MV-4-11 (cell line): ENCODE measurements around the gene LRRN2.
A peak's percentile ranks its signal among the peaks of the same experiment; 100 is the strongest.

Experiments
- DNase-seq: peaks from one replicate; lab custom pipeline; 2025; lab: John Stamatoyannopoulos, UW

The LRRN2 gene

DNA sequence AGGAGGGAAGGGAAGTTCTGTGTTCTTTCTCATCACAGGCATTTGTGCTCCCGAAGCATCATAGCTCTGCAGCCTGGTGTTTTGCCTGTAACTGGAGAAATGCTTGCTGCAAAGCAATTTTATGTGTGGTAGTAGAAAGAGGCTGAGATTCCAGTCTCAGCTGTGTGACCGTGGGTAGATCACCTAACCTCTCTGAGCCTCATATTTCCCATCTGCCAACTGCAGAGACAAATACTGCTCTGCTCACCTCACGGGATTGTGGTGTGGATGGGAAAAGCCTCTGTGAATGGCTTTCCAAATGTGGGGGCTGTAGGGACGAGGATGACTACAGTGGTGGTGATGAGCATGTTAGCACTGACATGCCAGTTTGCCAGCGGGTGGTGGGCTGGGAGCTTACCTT lies 85.3 kb downstream of the LRRN2 start:
- no peak for DNase-seq

DNA sequence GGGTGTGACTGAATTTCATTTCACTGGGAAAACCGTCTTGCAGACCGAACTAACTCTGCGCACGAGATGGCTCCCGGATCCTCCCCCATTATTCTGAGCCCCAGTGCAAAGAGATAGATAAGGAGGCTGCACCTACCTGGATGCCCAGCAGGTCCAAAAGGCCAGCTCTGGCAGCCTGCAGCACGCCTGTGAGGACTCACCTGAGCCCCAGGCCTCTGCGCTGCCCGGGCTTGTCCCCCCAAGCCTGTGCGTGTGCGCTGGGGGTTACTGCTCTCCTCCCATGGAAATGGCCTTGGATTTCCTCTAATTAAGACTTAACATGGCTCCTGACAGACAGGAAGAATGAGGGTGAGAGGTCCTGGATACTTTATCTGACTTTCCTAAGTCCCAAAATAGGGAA lies 85.9 kb downstream of the LRRN2 start:
- no peak for DNase-seq

DNA sequence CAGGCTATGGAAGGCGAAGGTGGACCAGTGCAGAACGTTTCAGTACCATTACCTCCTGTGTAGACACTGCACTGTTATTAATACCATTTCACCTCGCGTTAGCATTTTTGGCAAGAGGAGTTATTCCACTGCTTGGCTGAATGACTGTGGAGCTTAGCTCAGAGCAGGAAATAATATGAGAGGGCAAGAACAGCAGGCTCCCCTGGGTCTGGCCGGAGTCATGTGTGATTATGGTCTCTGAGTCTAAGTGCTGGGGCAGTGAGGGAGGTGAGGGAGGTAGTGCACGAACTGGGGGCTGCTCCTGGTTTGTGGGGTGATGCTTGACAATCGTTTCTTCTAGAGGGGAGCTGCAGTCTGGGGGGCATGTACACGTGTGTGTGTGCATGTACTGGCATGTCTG lies 86.4 kb downstream of the LRRN2 start:
- DNase-seq: no peak

DNA sequence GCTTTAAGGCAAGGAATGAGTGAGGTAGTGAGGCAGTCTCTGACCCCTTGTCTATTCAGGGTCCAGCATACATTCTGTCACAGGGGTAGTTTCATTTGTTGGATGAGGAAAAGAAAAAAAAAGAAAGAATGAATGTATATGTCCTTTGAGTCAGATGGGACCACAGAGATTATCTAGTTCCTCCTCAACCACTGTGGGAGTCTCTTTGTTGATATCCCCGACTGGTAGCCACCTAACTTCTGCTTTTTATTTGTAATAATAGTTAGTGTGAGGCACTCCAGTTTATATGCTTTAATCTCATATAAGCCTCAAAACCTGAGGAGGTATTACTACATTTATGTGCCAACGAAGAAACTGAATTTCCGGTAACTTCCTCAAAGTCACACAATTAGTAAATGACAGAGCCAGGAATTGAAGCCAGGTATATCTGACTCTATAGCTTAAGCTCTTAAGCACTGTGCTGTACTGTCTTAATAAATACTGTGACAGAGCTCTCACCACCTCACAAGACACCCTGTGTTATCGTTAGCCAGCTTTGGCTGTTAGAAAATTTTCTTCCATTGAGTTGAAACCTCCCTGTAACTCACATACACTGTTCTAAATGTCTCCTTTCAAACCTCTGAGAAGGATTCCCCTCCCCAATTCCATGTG lies 87.1 kb downstream of the LRRN2 start:
- DNase-seq: peak; percentile 98

GRCh38 chr1:204592246-204592948 lies 93.1 kb downstream of the LRRN2 start:
- DNase-seq: no peak

DNA sequence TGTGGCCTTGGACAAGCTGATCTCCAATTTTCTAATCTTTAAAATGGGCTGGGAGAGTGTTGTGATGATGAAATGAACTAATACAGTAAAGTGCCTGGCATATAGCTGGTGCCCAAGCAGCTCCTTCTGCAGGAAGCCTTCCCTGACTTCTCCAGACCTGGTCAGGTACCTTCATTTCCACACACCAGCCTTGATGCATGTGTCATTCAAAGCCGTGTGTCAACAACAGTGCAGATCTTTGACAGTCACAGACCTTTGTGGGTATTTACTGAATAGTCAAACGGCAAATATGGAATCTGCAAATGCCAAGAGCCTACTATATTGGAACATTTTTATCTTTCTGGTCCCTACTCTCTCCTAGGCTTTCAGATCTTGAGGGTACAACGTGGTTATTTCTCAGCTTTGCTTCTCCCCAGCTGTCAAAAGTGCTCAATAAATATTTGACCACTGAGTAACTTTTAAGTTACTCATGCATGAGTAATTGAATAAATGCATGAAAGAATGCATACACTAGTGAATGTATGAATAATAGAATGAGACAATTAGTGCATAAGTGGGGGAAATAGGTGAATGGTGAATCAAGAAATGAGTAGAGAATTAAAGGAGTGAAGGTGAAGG lies 94.0 kb downstream of the LRRN2 start:
- DNase-seq: no peak

DNA sequence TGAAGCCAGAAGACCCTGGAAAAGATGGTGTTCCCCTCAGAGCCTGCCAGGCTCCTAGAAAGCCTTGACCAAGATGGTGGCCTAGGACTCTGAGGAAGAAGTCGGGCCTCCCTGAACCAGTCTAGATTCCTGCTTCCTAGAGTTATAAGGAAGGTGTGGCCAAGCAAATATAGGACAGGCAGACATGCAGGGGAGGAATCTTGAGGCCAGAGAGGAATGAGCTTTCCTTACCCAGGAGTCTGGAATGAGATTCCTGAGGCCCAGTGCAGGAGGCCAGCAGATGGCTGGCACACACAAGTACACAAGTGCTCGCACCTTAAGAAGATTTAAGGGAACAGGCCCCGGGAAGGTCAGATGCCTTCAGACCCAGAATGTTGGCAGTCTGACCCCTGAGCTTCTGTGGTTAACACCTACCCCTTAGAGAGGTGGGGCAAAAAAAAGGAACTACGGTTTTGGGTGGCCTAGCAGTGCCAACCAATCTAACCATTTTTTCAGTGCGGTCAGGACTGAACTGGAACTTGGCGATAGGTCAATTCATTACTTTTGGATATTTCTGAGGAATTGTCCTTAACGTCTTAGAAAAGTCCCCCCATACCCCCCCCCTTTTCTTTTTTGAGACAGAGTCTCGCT lies 96.0 kb downstream of the LRRN2 start:
- peak; percentile 38 for DNase-seq

- DNase-seq: no peak
These were observed 96.7 kb downstream of the LRRN2 start for GRCh38 chr1:204588826-204589225.

DNA sequence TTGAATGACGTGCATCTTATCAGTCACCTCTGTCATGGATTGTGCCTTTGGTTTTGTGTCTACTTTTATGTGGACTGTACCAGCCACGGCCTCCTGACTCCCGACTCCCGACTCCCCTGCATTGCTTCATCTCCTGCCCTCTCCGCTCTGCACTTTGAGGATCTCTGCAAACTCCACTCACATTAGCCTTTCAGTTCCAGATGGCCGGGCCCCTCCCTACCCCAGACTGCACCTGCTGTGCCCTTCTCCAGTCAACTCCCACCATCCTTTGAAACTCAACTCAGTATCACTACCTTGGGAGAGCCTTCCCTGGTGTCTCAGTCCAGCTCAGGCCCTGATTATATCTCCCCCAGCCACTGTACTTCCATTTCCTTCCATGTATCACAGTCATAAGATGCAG lies 97.9 kb downstream of the LRRN2 start:
- no peak for DNase-seq

DNA sequence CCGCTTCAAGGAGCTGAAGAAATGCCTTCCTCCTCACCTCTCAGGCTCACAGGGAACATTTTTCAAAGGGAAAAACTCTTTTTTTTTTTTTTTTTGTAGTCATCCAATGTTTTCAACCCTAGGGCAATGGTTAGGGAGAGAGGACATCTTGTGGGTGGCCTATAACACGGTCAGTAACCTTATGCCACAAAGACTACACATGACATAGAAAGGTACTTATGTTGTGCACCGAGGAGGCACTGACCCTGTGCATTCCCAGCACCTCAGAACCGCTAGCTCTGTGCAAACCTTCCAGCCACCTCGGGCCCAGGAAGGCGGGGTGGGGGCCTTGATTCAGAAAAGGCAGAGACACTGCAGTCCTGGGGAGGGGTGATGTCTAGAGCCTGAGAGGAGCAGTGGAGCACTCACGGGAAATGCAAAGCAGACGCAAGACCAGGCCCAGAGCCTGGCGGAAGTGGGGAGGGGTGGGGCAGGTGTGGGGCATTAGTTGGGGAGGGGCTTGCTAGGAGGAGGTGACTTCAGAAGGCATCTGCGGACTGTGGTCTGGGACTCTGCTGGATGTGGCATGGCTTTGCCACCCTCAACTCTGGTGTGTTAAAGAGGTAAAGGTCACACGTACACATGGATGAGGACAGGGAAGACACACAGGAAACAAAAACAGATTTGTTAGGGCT lies 100.7 kb downstream of the LRRN2 start:
- no peak for DNase-seq

- DNase-seq: peak; percentile 59
These were observed 101.5 kb downstream of the LRRN2 start for GRCh38 chr1:204583909-204584632.

DNA sequence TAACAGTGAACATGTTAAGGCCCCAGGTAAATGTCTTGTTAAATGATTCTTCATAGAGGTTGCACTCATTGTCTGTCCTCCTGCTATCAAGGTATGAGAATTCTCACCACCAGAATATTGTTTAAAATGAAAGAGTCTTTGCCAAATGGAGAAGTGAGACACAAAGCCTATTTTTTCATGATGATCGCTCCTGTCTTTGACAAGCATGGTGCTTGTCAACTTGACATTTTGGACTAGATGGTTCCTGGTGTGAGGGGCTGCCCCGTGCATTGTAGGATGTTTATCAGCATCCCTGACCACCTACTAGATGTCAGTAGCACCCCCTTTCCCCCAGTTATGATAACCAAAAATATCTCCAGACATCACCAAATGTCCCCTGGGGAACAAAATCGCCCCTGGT lies 103.8 kb downstream of the LRRN2 start:
- DNase-seq: no peak

DNA sequence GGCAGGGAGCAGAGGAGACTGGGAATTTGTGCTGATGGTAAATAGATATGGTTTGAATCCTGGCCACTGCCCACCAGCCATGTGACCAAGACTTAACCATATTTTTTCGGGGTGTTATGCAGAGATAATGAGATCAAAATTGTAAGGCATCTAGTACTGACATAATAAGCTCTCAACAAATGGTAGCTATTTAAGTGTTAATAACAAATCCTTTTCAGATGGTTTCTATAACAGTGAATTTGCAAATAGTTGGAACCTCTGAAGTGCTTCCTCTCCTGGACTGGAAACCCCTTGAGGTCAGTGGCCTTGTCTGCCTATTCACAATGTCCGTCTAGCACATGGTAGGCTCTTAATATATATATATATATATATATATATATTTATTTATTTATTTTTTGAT lies 104.7 kb downstream of the LRRN2 start:
- DNase-seq: no peak

DNA sequence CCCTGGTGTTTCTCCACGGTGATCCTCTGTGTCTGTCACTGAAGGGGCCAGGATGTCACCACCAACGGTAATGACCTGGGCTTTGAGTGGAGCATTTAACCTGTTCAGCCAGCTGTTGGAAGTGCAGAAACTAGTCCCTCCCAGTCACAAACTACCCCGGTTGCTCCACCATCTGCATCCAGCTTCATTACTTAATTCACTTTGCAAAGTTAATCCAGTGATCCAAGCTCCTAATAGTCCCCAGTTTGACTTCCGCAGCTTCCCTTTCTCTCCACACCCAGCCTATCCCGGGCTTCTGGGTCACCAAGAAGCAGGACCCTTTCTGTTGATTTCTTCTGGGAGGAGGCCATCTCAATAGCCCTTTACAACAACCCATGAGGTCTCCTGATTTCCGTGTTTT lies 105.9 kb downstream of the LRRN2 start:
- no peak for DNase-seq

- DNase-seq: peak; percentile 82
These were observed 106.5 kb downstream of the LRRN2 start for GRCh38 chr1:204578867-204579664.

GRCh38 chr1:204577794-204578478 lies 107.6 kb downstream of the LRRN2 start:
- no peak for DNase-seq

GRCh38 chr1:204576422-204576821 lies 109.1 kb downstream of the LRRN2 start:
- no peak for DNase-seq

DNA sequence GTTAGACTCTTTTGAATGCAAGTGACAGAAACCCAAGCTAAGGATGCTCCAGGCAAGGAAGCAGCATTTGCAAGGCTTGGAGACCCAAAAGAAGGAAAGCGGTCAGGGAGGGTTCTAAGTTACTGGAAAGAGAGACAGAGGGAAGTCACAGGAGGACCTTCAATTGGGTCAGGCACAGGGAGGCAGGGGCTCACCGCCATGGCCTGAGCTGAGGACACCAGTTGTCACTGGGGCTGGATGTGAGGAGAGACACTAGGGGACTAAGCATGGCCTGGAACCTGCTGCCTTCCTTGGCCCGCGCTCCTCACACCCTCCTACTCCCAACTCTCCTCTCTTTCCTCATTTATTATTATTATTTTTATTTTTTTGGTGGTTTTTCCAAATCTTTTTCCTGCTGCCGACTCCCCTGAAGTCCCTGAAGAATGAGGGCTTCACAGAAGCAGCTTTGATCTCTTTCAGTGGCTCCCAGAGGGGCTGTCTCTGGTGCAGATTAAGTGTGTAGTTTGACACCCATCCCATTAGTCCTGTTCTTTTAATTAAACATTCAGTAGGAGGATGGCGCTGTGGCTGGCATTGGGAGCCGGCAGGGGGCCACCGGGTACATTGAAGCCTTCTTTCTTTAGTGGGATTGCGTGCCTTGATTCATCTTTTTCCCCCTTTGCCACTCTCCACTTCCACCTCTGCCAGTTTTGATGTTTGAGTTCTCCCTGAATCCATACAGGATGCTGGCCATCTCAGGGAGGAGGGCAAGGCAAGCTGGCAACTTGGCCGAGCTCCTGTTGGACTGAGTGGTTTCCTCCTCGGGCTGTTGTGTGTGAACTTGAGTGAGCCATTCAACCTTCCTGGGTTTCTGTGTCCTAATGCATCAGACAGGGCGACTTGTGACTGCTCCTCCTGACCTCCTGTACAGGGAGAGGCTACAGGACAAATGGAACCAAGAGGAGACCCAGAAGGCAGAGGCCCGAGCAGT lies 110.0 kb downstream of the LRRN2 start:
- DNase-seq: no peak

- DNase-seq: no peak
These were observed 110.7 kb downstream of the LRRN2 start for GRCh38 chr1:204574865-204575163.
